NCI-H526 treated with DMSO at 0.1 percent for 48 hours (cell line): Measurements from ENCODE around the gene SLC9C2.
"Not testable (repeated sequence)": the region's sequence is repeated elsewhere in the genome, so short reads cannot be mapped to it uniquely, and the experiment has no call there.

ENCODE experiments used
- DNase-seq: peaks from one replicate; lab custom pipeline; 2025; lab: John Stamatoyannopoulos, UW

Gene SLC9C2

GRCh38 chr1:173482683-173483082, 120.2 kb downstream of the SLC9C2 start:
- no peak for DNase-seq

- DNase-seq = no peak
These were observed 121.6 kb downstream of the SLC9C2 start for GRCh38 chr1:173481195-173481772.

- no peak for DNase-seq
These were observed 123.2 kb downstream of the SLC9C2 start for GRCh38 chr1:173479649-173480048.

GRCh38 chr1:173478094-173478674, 124.7 kb downstream of the SLC9C2 start:
- peak; percentile 71 for DNase-seq

- DNase-seq = peak; percentile 95
These were observed 125.4 kb downstream of the SLC9C2 start, which contains the start of gene PRDX6 for GRCh38 chr1:173477286-173478093. Gene PRDX6 (plus strand): TSS chr1:173477335. CDS start chr1:173477398, 63 bp downstream.

GRCh38 chr1:173476665-173477285, 126.1 kb downstream of the SLC9C2 start:
- DNase-seq = peak; percentile 98

GRCh38 chr1:173476197-173476664, 126.6 kb downstream of the SLC9C2 start:
- no peak for DNase-seq

GRCh38 chr1:173475564-173476196, 127.2 kb downstream of the SLC9C2 start:
- DNase-seq = peak; percentile 91

GRCh38 chr1:173474780-173475421, 128.0 kb downstream of the SLC9C2 start:
- DNase-seq = peak; percentile 95

GRCh38 chr1:173474097-173474779, 128.6 kb downstream of the SLC9C2 start:
- no peak for DNase-seq

GRCh38 chr1:173473599-173474011, 129.3 kb downstream of the SLC9C2 start:
- no peak for DNase-seq

- DNase-seq = no peak
These were observed 132.3 kb downstream of the SLC9C2 start for GRCh38 chr1:173470608-173471007.

- DNase-seq = no peak
These were observed 133.2 kb downstream of the SLC9C2 start for GRCh38 chr1:173469656-173470055.

GRCh38 chr1:173467426-173467825, 135.4 kb downstream of the SLC9C2 start:
- no peak for DNase-seq

- DNase-seq = not testable (repeated sequence)
These were observed 138.7 kb downstream of the SLC9C2 start for GRCh38 chr1:173464185-173464584.

- not testable (repeated sequence) for DNase-seq
These were observed 140.2 kb downstream of the SLC9C2 start for GRCh38 chr1:173462666-173463065.

GRCh38 chr1:173459885-173460284, 143.0 kb downstream of the SLC9C2 start:
- no peak for DNase-seq

GRCh38 chr1:173454966-173455524, 147.8 kb downstream of the SLC9C2 start:
- DNase-seq = no peak

GRCh38 chr1:173453982-173454381, 148.9 kb downstream of the SLC9C2 start:
- DNase-seq = no peak

GRCh38 chr1:173451981-173452380, 150.9 kb downstream of the SLC9C2 start:
- no peak for DNase-seq
